ENCODE results near the gene FN1. TPM values are rescaled to one million over a fixed set of nuclear protein-coding genes. Genes with fewer than 3 reads are reported as not detected.

Gene FN1
- 1,000 to 10,000 TPM in 5 of 6 experiments, 100 to 1,000 TPM in 1; 938 to 2,279 (median 1,324) TPM for total RNA-seq
- long read RNA-seq, transcript FN1-227 (2 exons, 2,433 nt), result major isoform, 6 of 72 reads
- long read RNA-seq, partial matches to known transcripts, result 61 of 72 reads
- long read RNA-seq, other reads (novel, unspliced or antisense), result 4 of 72 reads

DNA sequence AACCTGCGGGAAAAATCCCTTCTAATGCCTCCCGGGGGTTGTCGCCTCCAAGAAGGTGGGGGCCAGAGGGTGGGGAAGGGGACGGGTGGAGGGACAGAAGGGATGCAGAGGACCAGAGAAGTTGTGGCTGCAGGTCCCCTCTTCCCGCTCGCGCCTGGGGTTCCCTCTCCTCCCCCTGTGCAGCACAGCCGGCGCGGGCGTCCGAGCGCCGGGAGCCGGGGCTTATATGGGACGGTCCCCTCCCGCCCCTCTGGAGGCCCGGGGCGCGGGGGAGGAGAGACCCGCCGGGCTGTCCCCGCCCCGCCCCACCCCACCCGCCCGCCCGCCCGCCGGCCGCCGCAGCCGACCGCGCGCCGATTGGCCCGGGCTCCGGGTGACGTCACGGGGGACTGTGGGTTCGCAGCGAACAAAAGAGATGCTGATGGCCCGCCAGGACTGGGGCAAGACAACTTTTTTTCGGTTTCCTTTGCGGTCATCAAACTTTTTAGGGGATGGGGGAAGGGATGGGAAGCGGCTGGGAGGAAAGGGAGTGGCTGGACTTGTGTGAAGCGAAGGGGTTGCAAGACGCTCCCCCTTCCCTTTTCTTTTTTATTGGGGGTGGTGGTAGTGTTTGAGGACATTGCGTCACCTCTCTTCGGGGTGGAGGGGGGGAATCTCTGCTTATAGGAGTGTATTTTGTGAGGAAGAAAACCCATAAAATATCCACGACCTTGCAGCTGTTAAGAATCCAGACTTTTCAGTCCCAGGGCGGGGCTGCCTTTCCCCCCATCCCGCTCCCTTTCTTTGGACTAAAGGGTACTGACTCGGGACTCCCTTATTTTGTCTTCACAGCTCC lies at the start of gene FN1:
FN1 (minus strand) TSS at position 199 of the 835 bp plus-strand sequence. CDS start 266 bp downstream, outside the sequence.
- peak within 1 kb of the TSS; percentile 65 to 70 (median 68) for H3K4me3 ChIP-seq

GRCh38 chr2:215485032-215485431 lies 49.2 kb upstream of the FN1 start:
- Histone ChIP-seq H3K4me3 (no peak overlapping the region), H3K27ac (no peak overlapping the region), H3K27me3 (peaks cover 0 to 8% of the 10 kb centered on the region in 2 donors), H3K4me1 (no peaks in the 10 kb centered on the region), H3K36me3 (no peaks in the 10 kb centered on the region), H3K9me3 (no peaks in the 10 kb centered on the region)
- intact Hi-C loops (cut with DNase I), result no loop called here
- ATAC-seq, result no peak
- no peak for DNase-seq
- TF ChIP-seq POLR2A (IDR thresholded peaks at IDR 0.05), result no peak
- TF ChIP-seq, protein P1, sequence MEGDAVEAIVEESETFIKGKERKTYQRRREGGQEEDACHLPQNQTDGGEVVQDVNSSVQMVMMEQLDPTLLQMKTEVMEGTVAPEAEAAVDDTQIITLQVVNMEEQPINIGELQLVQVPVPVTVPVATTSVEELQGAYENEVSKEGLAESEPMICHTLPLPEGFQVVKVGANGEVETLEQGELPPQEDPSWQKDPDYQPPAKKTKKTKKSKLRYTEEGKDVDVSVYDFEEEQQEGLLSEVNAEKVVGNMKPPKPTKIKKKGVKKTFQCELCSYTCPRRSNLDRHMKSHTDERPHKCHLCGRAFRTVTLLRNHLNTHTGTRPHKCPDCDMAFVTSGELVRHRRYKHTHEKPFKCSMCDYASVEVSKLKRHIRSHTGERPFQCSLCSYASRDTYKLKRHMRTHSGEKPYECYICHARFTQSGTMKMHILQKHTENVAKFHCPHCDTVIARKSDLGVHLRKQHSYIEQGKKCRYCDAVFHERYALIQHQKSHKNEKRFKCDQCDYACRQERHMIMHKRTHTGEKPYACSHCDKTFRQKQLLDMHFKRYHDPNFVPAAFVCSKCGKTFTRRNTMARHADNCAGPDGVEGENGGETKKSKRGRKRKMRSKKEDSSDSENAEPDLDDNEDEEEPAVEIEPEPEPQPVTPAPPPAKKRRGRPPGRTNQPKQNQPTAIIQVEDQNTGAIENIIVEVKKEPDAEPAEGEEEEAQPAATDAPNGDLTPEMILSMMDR (IDR thresholded peaks at IDR 0.05), result no peak

More for the DNA sequence above, at the start of gene FN1:
- 0% methylated on average over 17 of the region's 54 CpGs for WGBS (ENCODE audit: insufficient coverage, low coverage, low lambda C conversion rate, missing lambda C conversion rate)
- Histone ChIP-seq H3K27ac (peak within 1 kb of the TSS; percentile 84 to 88 (median 84)), H3K36me3 (peaks cover 0 to 17% (median 0%) of the 10 kb centered on the region in 4 donors), H3K9me3 (no peaks in the 10 kb centered on the region), H3K4me1 (peaks cover 0 to 23% (median 3%) of the 10 kb centered on the region in 4 donors), H3K27me3 (no peaks in the 10 kb centered on the region)
- ATAC-seq (peak; percentile 80 to 94 (median 85)), DNase-seq (peak; percentile 92 to 95 (median 95))
- TF ChIP-seq, protein P1 (IDR thresholded peaks at IDR 0.05), result no peak
- peak; percentile 80 for TF ChIP-seq POLR2A (IDR thresholded peaks at IDR 0.05)
- intact Hi-C loops (cut with DNase I), result no loop called here

DNA sequence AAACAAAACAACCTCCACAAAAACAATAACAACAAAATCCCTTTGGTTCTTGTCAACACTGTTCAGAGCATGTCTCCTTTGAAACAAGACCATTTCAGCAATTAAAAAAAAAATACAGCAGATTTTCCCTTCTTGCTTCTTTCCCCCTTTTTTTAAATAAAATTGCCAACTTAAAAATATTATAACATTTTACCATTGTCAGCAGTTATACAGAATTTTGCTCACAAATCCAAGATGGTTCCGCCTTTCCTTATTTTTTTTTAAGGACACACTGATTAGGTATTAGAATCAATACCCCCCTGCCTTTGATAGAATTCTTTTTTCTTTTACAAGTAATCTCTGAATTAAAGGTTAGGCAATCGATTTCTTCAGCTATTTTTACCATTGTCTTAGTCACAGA lies 48.7 kb upstream of the FN1 start:
- Histone ChIP-seq H3K4me1 (no peaks in the 10 kb centered on the region), H3K4me3 (no peak overlapping the region), H3K36me3 (no peaks in the 10 kb centered on the region), H3K27ac (no peak overlapping the region), H3K9me3 (no peaks in the 10 kb centered on the region), H3K27me3 (peaks cover 0 to 8% of the 10 kb centered on the region in 2 donors)
- no peak for TF ChIP-seq POLR2A (IDR thresholded peaks at IDR 0.05)
- TF ChIP-seq, protein P1 (IDR thresholded peaks at IDR 0.05), result no peak
- no peak for ATAC-seq
- no peak for DNase-seq
- intact Hi-C loops (cut with DNase I), result no loop called here
- WGBS (ENCODE audit: insufficient coverage, low coverage, low lambda C conversion rate, missing lambda C conversion rate), result 81% methylated on average over 2 of the region's 2 CpGs

DNA sequence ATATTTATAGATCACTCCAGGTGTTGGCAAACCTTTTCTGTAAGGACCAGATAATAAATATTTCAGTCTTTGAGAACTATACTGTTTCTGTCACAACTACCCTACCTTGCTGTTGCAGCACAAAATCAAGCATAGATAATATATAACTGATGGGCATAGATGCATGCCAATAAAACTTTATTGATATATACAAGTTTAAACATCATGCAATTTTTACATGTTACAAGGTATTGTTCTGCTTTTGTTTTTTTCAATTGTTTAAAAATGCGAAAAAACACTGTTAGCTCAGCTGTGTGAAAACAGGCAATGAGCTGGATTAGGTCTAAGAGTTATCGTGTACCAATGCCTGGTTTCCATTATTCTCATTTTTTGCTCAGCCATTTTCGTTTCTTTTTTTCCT lies 47.6 kb upstream of the FN1 start:
- intact Hi-C loops (cut with DNase I), result no loop called here
- H3K4me3 ChIP-seq, result no peak overlapping the region
- no peak overlapping the region for H3K27ac ChIP-seq
- H3K27me3 ChIP-seq, result peaks cover 0 to 8% of the 10 kb centered on the region in 2 donors
- TF ChIP-seq POLR2A (IDR thresholded peaks at IDR 0.05), result no peak
- TF ChIP-seq, protein P1 (IDR thresholded peaks at IDR 0.05), result no peak
- H3K9me3 ChIP-seq, result no peaks in the 10 kb centered on the region
- DNase-seq (no peak), ATAC-seq (no peak)
- no peaks in the 10 kb centered on the region for H3K36me3 ChIP-seq
- H3K4me1 ChIP-seq, result no peaks in the 10 kb centered on the region
- WGBS (ENCODE audit: insufficient coverage, low coverage, low lambda C conversion rate, missing lambda C conversion rate), result 88% methylated on average over 3 of the region's 3 CpGs
